Hepatocyte (in vitro differentiated cells): ENCODE results near the gene MYBPC2.

ENCODE experiments used
- CTCF ChIP-seq: fragments of 200-600 bp; sonication (generic); IDR thresholded peaks from 2 replicates; pipeline ENCODE4 v1.5.1; 2016; ENCODE audit warnings: antibody characterized with exemption, mild to moderate bottlenecking; ENCODE audit not compliant: poor library complexity
- EZH2 ChIP-seq: fragments of 200-600 bp; sonication (generic); IDR thresholded peaks from 2 replicates; pipeline ENCODE4 v1.6.1; 2016; ENCODE audit warnings: antibody characterized with exemption, mild to moderate bottlenecking, borderline replicate concordance
- EZH2phosphoT487 ChIP-seq: fragments of 200-600 bp; sonication (generic); IDR thresholded peaks from one replicate; pipeline ENCODE4 v1.6.1; 2018; ENCODE audit warnings: antibody characterized with exemption, mild to moderate bottlenecking, low read depth, moderate library complexity; ENCODE audit not compliant: unreplicated experiment, severe bottlenecking

GRCh38 chr19:50490411-50490811 is 57.7 kb downstream of the MYBPC2 start:
- no peak for TF ChIP-seq CTCF
- no peak for TF ChIP-seq EZH2
- no peak for TF ChIP-seq EZH2phosphoT487
